GM19397 (cell line): Measurements from ENCODE around the gene TMEM88.
"Not testable (repeated sequence)": the region's sequence is repeated elsewhere in the genome, so short reads cannot be mapped to it uniquely, and the experiment has no call there.

ENCODE experiments used
- ATAC-seq: cut with Tn5 transposase; IDR thresholded peaks from one replicate; pipeline ENCODE4 v1.9.1; 2021; ENCODE audit warnings: mild to moderate bottlenecking, moderate library complexity; ENCODE audit not compliant: unreplicated experiment

The TMEM88 gene, protein sequence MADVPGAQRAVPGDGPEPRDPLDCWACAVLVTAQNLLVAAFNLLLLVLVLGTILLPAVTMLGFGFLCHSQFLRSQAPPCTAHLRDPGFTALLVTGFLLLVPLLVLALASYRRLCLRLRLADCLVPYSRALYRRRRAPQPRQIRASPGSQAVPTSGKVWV

DNA sequence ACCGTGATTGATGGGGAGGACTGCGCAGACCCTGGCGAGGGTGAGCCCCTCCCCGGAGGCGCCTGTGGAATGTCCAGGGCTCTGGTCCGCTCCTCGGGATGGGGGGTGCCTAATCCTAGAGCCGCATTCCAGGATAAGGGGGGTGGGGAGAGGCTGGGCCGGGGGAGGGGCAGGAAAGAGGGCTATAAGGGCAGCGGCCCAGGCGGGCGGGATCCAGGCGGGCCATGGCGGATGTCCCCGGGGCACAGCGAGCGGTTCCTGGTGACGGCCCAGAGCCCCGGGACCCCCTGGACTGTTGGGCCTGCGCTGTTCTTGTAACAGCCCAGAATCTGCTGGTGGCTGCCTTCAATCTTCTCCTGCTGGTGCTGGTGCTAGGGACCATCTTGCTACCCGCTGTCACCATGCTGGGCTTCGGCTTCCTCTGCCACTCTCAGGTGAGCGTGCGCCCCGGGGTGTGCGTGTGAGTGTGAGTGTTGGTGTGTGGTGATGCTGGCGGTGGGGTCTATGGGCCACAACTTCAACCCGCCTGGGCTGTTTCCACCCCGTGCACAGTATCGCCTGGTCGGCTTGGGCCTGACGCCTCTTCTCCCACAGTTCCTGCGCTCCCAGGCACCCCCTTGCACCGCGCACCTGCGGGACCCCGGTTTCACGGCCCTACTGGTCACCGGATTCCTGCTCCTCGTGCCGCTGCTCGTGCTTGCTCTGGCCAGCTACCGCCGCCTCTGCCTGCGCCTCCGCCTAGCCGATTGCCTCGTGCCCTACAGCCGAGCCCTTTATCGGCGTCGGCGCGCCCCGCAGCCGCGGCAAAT lies at the start of gene TMEM88:
Gene TMEM88 (plus strand): TSS at position 216 of the 809 bp plus-strand sequence. CDS start 9 bp downstream, at position 225.
- ATAC-seq = no peak

DNA sequence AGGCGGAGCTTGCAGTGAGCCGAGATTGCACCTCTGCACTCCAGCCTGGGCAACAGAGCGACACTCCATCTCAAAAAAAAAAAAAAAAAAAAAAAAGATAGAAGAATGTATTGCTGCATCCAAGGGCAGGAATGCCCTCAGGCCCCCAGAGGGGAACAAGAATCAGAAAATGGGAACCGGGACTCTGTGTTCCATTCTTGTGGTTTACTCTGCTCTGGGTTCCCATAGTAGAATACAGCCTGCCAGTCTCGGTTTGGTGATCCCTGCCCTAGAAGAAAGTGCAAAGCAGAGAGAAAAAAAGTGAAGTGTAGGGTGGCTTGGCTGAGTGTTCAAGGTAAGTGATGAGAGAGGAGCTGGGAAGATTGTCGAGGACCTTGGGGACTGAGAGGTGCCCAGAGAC lies 48.3 kb upstream of the TMEM88 start:
- ATAC-seq = no peak

DNA sequence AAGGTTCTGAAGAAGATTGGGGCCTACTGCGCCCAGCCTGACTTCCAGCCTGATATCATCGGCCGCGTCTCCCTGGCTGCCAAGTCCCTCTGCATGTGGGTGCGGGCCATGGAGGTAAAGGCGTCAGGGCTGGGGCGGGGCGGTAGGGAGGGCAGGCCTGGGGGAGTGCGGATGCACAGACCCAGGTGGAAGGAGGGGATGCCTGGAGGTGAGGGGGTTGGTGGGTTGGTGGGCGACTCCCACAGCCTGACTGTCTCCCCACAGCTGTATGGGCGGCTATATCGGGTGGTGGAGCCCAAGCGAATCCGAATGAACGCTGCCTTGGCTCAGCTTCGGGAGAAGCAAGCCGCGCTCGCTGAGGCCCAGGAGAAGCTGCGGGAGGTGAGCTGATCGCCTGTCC lies 47.7 kb upstream of the TMEM88 start:
- no peak for ATAC-seq

DNA sequence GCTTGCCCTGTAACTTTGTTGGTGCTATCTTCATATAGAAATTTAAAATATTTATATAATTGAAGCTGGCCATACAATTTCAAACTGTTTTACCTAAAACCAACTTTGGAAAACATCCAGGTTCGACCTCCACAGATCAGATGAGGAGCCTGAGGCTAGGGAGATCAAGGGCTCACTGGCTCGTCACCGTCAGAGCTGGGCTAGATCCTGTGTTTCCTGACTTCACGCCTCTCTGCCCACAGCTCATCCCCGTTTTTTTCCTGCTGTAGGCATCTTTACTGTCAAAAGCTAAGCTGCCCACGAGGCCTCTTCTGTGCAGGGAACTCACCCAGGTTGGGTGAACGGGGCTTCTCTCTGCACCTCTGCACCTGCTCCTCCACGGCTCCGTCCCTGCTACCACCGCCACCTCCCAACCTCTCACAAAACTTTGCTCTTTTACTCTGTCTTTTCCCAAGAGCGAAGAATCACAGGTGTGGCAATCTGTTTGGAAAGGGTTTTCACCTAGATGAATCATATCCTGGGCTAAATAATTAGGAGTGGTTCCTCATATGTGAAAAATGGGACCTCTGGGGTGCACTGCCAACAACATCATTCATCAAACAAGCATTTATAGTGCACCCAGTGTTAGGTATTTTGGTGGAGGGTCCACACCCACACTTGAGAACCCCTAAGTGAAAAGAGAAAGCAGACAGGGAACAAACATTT lies 45.6 kb upstream of the TMEM88 start:
- no peak for ATAC-seq

DNA sequence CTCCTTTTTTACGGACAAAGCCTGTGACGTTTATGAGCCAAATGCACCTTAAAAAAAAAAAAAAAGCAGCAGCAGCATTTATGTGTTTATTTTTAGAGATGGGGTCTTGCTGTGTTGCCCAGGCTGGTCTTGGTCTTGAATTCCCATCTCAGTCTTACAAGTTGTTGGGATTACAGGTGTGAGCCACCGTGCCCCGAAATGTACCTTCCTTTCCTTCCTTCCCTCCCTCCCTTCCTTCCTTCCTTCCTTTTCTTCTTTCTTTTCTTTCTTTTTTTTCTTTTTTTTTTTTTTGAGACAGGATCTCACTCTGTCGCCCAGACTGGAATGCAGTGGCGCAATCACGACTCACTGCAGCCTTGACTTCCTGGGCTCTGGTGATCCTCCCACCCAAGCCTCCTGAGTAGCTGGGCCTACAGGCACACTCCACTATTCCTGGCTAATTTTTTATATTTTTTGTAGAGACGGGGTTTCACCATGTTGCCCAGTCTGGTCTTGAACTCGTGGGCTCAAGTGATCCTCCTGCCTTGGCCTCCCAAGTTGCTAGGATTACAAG lies 45.0 kb upstream of the TMEM88 start:
- not testable (repeated sequence) for ATAC-seq

DNA sequence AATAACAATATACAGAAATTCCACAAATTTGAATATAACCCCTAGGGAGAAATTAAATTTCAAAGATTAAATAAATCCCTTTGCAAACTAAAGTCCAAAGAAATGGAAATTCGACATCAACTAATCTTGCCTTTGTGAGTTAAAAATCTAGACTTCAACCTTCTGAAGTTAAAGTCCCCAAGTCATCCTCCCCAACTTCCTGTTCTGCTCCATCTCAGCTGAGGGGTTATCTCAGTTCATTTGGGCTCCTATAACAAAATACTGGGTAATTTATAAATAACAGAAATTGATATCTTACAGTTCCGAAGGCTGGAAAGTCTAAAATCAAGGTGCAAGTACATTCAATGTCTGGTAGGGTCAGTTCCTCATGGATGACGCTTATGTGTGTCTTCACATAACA lies 43.6 kb upstream of the TMEM88 start:
- ATAC-seq = no peak

DNA sequence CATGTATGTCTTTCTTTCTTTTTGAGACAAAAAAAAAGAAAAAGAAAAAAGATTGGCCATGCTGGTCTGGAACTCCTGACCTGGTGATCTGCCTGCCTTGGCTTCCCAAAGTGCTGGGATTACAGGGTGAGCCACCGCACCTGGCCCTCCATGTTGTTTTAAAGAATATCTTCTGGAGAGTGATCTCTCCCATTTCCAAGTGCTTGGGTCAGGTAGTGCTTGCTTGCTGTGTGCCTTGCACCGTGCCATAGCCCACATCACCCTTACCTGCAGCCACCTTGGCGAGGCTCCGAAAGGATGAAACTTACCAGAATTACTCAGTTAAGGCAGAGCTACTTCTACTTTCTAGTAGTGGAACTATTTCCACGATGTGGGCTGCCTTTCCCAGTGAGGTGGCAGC lies 39.9 kb upstream of the TMEM88 start:
- ATAC-seq = no peak

DNA sequence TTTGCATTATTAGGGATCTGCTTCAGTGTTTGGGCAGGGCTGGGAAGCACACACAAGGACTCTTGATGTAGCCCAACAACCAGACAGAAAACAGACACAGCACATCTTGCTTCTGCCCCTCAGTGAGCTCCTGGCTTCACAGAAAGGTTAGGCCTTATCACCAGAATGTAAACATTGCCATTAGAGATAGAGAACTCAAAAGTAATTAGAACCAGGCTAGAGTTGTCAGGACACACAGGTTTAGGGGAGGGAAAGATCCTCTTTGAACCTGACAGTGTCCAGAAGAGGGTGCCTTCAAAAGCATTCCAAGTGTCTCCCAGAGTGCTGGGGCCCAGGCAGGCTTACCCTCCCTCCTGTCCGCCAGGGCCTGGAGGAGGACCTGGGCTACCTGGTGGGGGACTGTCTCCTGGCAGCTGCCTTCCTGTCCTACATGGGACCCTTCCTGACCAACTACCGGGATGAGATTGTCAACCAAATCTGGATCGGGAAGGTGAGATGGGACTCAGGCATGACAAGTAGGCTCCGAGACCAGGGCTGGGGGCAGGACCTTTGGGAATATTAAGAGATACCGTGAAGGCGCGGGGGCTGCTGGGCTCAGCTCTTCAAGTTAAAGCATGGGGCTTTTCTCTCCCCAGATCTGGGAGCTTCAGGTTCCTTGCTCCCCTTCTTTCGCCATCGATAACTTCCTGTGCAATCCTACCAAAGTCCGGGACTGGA lies 37.8 kb upstream of the TMEM88 start:
- ATAC-seq = no peak

DNA sequence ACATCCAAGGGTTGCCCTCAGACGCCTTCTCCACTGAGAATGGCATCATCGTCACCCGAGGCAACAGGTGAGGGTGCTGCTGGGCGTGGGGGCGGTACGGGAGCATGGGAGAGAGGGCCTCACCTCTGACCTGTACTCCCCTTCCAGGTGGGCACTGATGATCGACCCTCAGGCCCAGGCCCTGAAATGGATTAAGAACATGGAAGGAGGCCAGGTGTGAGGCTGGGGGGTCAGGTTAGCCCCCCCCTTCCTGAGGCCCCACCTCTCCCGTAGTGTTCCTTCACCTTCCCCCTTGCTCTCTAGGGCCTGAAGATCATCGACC lies 37.3 kb upstream of the TMEM88 start:
- ATAC-seq = no peak

DNA sequence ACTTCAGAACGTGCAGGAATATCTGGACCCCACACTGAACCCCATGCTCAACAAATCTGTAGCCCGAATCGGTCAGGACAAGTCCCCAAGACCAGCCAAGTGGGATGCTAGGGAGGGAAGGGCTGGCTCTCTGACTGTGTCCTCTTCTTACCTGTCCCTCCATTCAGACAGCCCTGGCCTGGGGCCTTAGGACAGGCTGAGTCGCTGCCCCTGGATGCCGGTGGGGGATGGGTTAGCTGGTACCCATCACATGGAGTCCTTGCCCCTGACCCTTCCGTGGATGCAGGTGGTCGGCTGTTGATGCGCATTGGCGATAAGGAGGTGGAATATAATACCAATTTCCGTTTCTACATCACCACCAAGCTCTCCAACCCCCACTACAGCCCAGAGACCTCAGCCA lies 36.8 kb upstream of the TMEM88 start:
- ATAC-seq = no peak

DNA sequence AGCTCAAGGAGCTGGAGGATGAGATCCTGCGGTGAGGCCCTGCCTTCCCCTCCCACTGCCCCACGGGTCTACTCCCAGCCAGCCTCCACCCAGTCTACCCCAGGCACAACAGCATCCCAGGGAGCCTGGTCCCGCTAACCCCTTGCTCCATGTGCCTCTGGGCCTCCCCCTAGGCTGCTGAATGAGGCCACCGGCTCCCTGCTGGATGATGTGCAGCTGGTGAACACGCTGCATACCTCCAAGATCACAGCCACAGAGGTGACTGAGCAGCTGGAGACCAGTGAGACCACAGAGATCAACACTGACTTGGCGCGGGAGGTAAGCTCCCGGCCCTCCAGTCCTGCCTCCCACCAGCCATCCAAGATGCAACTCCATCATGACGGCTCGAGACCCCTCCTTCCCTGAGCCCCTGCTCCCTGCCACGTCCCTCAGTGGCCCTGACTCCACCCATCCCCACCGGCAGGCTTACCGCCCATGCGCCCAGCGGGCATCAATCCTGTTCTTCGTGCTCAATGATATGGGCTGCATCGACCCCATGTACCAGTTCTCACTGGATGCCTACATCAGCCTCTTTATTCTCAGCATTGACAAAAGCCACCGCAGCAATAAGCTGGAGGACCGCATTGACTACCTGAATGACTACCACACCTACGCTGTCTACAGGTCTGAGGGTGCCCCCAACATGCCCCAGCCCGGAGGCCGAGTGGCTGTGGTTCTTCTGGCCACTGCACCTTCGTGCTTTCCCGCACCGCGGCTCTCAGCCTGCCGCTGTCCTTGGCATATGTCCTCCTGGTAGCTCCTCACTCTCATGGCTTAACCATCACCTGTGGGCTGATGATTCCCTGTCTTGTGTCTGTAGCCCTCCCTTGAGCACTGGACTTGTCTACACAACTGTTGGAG lies 35.9 kb upstream of the TMEM88 start:
- no peak for ATAC-seq

DNA sequence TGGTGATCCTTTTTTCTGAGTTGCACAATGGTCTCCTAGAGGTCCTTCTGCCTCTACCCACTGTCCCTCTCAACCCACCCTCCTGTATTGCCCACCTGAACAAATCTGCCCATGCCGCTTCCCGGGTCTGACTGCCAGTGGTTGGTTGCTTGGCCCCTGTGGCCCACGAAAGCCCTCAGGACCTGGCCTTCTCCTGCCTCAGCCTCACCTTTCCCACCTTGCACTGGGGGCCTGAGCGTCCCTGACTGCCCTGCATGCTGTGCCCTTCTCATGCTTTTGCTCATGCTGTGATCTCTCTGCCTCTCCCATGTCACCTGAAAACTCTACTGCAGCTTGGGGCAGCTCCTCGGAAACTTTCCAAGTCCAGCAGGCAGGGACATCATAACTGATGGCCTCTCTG lies 34.6 kb upstream of the TMEM88 start:
- ATAC-seq = no peak

DNA sequence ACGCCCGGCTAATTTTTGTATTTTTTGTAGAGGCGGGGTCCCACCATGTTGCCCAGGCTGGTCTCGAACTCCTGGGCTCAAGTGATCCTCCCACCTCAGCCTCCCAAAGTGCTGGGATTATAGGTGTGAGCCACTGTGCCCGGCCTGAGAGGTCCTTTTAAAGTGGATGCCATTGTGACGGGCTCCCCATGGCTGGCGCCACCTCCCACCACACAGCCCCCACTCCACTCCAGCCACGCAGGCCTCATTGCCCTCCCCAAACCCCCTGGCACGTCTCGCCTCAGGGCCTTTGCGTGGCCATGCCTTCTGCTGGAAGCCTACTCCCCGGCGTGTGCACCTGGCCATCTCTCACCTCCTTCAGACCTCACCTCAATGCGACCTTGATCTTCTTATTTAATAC lies 32.7 kb upstream of the TMEM88 start:
- ATAC-seq = no peak

DNA sequence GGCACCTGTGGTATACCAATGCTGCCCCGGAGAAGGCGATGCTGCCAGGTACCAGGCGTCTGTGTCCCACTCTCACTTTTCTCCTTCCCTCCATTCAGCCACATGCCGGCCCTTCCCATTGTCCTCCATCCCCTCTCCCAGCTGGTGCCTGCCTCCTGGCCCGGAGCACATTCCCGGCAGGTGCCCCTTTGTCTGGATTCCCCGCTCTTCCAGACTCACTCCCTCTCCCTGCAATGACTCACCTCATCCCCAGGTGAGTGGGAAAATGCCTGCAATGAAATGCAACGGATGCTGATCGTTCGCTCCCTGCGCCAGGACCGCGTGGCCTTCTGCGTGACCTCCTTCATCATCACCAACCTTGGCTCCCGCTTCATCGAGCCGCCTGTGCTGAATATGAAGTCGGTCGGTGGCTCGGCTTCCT lies 31.3 kb upstream of the TMEM88 start:
- no peak for ATAC-seq

DNA sequence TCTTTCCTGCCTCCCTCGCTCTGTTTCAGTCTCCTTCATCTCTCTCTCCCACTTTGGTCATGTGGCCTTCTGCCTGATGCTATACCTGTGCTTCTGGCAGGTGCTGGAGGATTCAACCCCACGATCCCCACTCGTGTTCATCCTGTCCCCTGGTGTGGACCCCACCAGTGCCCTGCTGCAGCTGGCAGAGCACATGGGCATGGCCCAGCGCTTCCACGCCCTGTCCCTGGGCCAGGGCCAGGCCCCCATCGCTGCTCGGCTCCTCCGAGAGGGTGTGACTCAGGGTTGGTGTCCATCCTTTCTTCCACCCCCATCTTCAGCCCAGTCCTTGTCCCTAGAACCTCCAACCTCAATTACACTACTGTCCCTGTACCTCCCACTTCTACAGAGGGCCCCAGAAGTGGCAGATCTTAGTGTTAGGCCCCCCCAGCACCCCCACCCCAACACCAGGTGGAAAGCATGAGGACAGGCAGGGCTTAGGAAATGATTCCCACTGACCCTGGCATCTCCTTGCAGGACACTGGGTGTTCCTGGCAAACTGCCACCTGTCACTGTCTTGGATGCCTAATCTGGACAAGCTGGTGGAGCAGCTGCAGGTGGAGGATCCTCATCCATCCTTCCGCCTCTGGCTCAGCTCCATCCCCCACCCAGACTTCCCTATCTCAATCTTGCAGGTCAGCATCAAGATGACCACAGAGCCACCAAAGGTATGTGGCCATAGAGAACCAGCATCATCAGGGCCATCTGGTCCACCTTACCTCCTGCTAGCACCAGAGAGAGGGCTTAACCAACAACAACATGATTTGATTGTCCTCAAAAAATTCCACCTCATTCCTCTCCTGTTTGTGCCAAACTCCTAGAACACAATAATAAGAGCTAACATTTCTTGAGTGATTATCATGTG lies 30.6 kb upstream of the TMEM88 start:
- ATAC-seq = no peak

DNA sequence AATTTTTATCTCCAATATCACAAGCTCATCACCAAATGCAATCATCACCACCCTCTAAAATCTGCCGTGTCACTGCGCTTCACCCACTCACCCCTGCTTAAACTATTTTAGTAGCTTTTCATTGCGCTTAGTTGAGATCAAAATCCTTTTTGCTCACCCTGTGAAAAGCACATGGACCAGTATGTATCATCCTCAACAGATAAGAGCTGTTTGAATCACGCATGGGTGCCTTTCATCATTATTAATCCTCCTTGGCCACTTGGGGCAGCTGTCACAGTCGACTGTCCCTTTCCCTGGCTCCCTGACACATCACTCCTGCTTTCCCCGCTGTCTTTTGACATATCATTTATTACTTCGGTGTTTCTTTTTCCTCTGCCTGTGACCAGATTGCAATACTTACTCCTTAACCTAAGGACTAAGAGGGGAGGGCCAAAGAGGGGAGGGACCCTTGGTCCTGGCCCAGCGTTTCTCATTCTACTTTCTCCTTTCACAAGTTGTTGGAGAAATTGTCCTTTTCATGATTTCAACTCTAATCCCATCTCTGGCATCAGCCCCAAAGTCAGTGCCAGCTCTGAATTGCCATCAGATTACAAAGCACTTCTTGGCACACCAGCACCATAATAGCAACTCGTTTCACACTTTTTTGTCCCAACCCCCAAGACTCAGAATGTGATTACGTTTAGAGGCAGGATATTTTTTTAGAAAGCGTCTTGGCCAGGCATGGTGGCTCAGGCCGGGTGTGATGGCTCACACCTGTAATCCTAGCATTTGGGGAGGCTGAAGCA lies 29.5 kb upstream of the TMEM88 start:
- ATAC-seq = no peak

DNA sequence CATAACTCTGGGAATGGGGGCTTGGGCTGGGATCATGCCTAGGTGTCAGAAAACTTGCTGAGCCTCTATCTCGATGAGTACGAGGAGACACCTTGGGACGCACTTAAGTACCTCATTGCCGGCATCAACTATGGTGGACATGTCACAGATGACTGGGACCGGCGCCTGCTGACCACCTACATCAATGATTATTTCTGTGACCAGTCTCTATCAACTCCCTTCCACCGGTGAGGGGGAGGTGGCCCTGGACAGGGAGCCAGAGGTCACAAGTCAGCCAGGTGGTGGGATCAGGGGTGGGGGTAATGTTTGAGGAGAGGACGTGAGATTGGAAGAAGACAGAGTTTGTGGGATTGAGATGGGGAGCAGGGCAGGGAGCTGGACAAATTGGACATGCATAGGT lies 24.2 kb upstream of the TMEM88 start:
- ATAC-seq = no peak

DNA sequence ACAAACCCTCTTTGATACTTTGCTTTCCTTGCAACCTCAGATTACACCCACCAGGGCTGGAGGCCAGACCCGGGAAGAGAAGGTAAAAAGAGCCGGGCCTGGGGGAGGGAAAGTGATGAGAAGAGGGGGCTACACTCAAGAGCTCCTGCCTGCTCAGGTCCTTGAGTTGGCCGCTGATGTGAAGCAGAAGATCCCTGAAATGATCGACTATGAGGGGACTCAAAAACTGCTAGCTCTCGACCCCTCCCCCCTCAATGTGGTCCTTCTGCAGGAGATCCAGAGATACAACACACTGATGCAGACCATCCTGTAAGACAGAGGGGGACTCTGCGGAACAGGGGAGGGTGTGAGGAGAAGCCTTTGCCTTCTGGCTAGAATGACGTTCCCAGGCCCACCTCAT lies 23.6 kb upstream of the TMEM88 start:
- no peak for ATAC-seq
